GOT3 (cell line): ENCODE data around the gene PEX11B.

Experiments
- DNase-seq: peaks from one replicate; lab custom pipeline; 2025; ENCODE audit warnings: mixed read lengths; lab: John Stamatoyannopoulos, UW

PEX11B gene

DNA sequence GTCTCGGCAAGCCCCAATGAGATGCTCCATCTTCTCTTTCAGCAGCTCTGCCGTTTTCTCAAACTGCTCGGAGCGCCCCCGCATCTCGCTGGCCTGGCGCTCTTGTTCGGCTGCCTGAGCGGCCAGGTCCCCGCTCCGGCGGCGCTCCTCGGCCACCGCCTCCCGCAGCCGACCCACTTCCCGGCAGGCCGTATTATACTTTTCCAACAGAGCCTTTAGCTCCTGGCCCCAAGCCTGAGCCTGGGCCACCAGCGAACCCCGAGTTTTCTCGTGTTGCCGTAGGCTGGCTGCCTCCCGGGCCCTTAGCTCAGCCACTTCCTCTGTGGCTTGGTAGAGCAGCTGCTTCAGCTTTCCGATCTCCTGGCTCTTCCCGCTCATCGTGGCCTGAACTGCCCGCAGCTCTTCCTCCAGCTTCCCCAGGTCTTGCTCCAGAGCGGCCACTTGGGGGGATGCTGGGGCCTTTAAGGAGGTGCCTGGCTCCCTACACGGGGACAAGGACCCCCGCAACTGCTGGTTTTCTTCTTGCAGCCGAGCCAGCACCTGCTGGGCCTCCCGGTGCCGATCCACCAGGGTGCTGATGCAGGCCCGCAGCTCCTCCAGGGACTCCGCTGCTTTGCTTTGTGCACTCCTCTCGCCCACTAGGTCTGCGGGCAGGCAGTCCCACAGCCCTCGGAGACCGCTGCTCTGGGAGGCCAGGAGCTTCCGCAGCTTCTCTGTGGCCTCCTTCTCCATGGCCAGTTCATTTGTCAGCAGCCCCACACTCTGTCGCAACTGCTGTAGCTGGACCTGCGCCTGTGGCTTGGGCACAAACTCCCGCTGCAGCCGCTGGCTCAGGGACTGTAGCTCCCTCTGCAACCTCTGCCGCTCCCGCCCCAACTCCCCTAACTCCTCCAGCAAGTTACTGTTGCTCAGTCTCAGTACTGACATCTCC lies 46.3 kb downstream of the PEX11B start:
- DNase-seq = no peak

- no peak for DNase-seq
Observed at GRCh38 chr1:145868232-145868631, 50.3 kb downstream of the PEX11B start.

- DNase-seq = no peak
Observed at GRCh38 chr1:145863282-145864018, 55.1 kb downstream of the PEX11B start.
